ENCODE results near the gene LIN37.

The LIN37 gene

DNA sequence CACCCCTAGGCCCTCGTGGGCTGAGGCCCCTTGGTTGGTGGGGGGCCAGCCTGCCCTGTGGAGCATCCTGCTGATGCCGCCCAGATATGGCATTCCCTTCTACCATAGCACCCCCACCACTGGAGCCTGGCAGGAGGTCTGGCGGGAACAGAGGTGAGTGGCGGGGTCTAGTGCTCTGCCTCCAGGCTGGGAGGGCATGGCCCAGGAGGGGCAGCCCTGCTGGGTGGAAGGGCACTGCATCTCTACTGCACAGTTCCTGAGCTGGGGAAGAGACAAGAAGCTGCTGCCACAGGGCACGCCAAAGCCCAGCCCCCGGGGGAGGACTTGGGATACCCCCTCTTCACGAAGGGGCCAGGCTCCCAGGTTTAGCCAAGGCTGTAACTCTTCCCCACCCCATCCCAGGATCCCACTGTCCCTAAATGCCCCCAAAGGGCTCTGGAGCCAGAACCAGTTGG is 33.0 kb upstream of the LIN37 start:
- peaks cover 16% of the 10 kb centered on the region for H3K4me1 ChIP-seq (ENCODE audit: control insufficient read depth, insufficient read depth, low read length)
- no peaks in the 10 kb centered on the region for H3K27me3 ChIP-seq (ENCODE audit: control insufficient read depth, insufficient read depth, low read length)
- peaks cover 7% of the 10 kb centered on the region for H3K36me3 ChIP-seq (ENCODE audit: control insufficient read depth, insufficient read depth, low read length)
- H3K27ac ChIP-seq (ENCODE audit: low read depth, low read length): no peak overlapping the region
- H3K9ac ChIP-seq (ENCODE audit: low read length): no peak overlapping the region
- H3K4me3 ChIP-seq (ENCODE audit: low read length): peak overlapping the region; percentile 90

DNA sequence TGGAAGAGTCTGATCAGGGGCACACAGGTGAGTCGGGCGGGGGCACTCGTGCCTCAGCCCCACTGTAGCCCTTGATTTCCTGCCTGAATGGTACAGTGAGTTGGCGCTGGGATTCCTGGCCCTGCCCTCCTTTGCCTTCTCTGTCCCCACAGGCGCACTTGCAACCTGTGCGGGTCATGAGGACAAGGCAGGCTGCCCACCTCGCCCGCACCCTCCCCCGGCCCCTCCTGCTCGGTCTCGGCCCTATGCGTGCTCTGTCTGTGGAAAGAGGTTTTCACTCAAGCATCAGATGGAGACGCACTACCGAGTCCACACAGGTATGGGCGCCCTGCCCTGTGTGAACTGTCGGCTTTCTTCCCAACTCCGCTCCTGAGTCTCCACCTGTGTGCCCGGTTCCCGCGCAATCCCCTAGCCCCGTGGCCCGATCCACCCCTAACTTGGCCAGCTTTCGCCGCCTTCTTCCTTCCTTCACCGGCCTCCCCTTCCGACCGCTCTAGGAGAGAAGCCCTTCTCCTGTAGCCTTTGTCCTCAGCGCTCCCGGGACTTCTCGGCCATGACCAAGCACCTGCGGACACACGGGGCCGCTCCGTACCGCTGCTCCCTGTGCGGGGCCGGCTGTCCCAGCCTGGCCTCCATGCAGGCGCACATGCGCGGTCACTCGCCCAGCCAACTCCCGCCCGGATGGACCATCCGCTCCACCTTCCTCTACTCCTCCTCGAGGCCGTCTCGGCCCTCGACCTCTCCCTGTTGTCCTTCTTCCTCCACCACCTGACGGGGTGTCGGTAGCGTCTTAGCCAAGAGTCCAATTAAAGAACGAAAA is 32.2 kb upstream of the LIN37 start:
- Histone ChIP-seq H3K4me1 (ENCODE audit: control insufficient read depth, insufficient read depth, low read length) (peaks cover 16% of the 10 kb centered on the region), H3K27me3 (ENCODE audit: control insufficient read depth, insufficient read depth, low read length) (no peaks in the 10 kb centered on the region), H3K27ac (ENCODE audit: low read depth, low read length) (peak overlapping the region; percentile 86), H3K36me3 (ENCODE audit: control insufficient read depth, insufficient read depth, low read length) (peaks cover 7% of the 10 kb centered on the region), H3K9ac (ENCODE audit: low read length) (peak overlapping the region; percentile 74), H3K4me3 (ENCODE audit: low read length) (peak overlapping the region; percentile 90)

GRCh38 chr19:35716801-35717664 is 31.3 kb upstream of the LIN37 start:
- Histone ChIP-seq H3K9ac (ENCODE audit: low read length) (peak overlapping the region; percentile 74), H3K36me3 (ENCODE audit: control insufficient read depth, insufficient read depth, low read length) (peaks cover 12% of the 10 kb centered on the region), H3K27ac (ENCODE audit: low read depth, low read length) (peak overlapping the region; percentile 86), H3K4me3 (ENCODE audit: low read length) (peak overlapping the region; percentile 90), H3K27me3 (ENCODE audit: control insufficient read depth, insufficient read depth, low read length) (no peaks in the 10 kb centered on the region), H3K4me1 (ENCODE audit: control insufficient read depth, insufficient read depth, low read length) (peaks cover 16% of the 10 kb centered on the region)

DNA sequence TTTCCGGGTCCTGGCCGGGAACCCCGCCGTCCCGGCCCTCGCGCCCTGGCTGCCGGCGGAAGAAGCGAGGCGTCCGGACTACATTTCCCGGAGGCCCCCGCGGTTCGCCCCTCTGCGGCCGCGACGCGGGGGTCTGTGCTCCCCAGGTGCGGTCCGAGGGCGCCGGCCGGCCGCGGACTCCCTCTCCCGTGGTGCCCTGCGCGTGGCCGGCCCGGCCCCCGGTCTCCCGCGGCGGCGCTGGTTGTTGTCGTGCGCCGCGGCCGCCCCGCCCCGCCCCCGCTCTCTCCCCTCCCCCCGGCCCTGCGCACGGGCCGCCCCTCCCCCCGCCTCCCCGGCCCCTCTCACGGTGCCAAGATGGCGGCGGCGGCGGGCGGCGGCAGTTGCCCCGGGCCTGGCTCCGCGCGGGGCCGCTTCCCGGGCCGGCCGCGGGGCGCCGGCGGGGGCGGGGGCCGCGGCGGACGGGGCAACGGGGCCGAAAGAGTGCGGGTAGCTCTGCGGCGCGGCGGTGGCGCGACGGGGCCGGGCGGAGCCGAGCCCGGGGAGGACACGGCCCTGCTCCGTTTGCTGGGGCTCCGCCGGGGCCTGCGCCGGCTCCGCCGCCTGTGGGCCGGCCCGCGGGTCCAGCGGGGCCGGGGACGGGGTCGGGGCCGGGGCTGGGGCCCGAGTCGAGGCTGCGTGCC is 30.6 kb upstream of the LIN37 start, which contains the start of gene KMT2B:
TSS of gene KMT2B (plus strand) at position 339 of the 680 bp plus-strand sequence. CDS start at position 355, 16 bp downstream.
- H3K4me1 ChIP-seq (ENCODE audit: control insufficient read depth, insufficient read depth, low read length): peaks cover 16% of the 10 kb centered on the region
- H3K36me3 ChIP-seq (ENCODE audit: control insufficient read depth, insufficient read depth, low read length): peaks cover 19% of the 10 kb centered on the region
- peak within 1 kb of the TSS; percentile 86 for H3K27ac ChIP-seq (ENCODE audit: low read depth, low read length)
- no peaks in the 10 kb centered on the region for H3K27me3 ChIP-seq (ENCODE audit: control insufficient read depth, insufficient read depth, low read length)
- peak within 1 kb of the TSS; percentile 90 for H3K9ac ChIP-seq (ENCODE audit: low read length)
- H3K4me3 ChIP-seq (ENCODE audit: low read length): peak within 1 kb of the TSS; percentile 92

DNA sequence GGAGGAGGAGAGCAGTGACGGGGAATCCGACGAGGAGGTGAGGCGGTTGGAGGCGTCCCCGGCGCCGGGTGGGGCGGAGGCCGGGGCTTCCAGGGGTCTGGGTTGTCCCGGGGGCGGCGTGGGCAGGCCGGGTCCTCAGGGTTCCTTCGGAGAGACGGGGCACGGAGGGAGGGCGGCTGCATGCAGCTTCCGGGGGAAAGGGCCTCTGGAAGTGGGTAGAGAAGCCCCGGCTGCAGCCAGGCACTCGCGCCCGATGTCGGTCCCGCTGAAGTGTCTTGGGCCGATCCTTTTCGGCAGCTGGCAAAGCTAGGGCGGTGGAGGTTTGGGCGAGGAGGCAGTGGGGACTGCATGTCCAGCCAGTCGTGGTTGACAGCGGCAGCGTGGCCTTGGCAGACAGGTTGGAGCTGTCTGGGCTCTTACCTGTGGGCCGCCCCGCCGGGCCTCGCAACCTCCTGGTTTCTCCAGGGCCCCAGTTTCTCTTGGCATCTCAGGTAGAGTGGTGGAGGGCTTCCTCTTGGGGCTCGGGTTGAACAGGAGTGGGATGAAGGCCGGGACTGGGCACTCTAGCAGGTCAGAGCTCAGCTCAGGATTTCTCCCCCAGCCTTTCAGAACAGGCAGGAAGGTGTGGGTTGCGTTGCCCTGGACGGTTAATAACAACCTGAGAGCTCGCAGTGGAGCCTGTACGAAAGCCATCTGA is 29.9 kb upstream of the LIN37 start:
- H3K27me3 ChIP-seq (ENCODE audit: control insufficient read depth, insufficient read depth, low read length): no peaks in the 10 kb centered on the region
- H3K36me3 ChIP-seq (ENCODE audit: control insufficient read depth, insufficient read depth, low read length): peaks cover 26% of the 10 kb centered on the region
- peak overlapping the region; percentile 92 for H3K4me3 ChIP-seq (ENCODE audit: low read length)
- peak overlapping the region; percentile 68 for H3K27ac ChIP-seq (ENCODE audit: low read depth, low read length)
- peak overlapping the region; percentile 90 for H3K9ac ChIP-seq (ENCODE audit: low read length)
- peaks cover 16% of the 10 kb centered on the region for H3K4me1 ChIP-seq (ENCODE audit: control insufficient read depth, insufficient read depth, low read length)

GRCh38 chr19:35719402-35720162 is 28.8 kb upstream of the LIN37 start:
- no peak overlapping the region for H3K27ac ChIP-seq (ENCODE audit: low read depth, low read length)
- peaks cover 16% of the 10 kb centered on the region for H3K4me1 ChIP-seq (ENCODE audit: control insufficient read depth, insufficient read depth, low read length)
- H3K36me3 ChIP-seq (ENCODE audit: control insufficient read depth, insufficient read depth, low read length): peaks cover 35% of the 10 kb centered on the region
- peak overlapping the region; percentile 92 for H3K4me3 ChIP-seq (ENCODE audit: low read length)
- H3K27me3 ChIP-seq (ENCODE audit: control insufficient read depth, insufficient read depth, low read length): no peaks in the 10 kb centered on the region
- no peak overlapping the region for H3K9ac ChIP-seq (ENCODE audit: low read length)

DNA sequence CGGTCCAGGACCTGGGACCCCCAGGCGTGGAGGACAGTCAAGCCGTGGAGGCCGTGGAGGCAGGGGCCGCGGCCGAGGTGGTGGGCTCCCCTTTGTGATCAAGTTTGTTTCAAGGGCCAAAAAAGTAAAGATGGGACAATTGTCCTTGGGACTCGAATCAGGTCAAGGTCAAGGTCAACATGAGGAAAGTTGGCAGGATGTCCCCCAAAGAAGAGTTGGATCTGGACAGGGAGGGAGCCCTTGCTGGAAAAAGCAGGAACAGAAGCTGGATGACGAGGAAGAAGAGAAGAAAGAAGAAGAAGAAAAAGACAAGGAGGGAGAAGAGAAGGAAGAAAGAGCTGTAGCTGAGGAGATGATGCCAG is 28.2 kb upstream of the LIN37 start:
- no peaks in the 10 kb centered on the region for H3K27me3 ChIP-seq (ENCODE audit: control insufficient read depth, insufficient read depth, low read length)
- peaks cover 40% of the 10 kb centered on the region for H3K36me3 ChIP-seq (ENCODE audit: control insufficient read depth, insufficient read depth, low read length)
- H3K4me3 ChIP-seq (ENCODE audit: low read length): no peak overlapping the region
- no peak overlapping the region for H3K9ac ChIP-seq (ENCODE audit: low read length)
- no peak overlapping the region for H3K27ac ChIP-seq (ENCODE audit: low read depth, low read length)
- peaks cover 16% of the 10 kb centered on the region for H3K4me1 ChIP-seq (ENCODE audit: control insufficient read depth, insufficient read depth, low read length)

DNA sequence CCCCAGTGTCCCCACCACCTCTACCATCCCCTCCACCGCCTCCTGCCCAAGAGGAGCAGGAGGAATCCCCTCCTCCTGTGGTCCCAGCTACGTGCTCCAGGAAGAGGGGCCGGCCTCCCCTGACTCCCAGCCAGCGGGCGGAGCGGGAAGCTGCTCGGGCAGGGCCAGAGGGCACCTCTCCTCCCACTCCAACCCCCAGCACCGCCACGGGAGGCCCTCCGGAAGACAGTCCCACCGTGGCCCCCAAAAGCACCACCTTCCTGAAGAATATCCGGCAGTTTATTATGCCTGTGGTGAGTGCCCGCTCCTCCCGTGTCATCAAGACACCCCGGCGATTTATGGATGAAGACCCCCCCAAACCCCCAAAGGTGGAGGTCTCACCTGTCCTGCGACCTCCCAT is 27.7 kb upstream of the LIN37 start:
- Histone ChIP-seq H3K9ac (ENCODE audit: low read length) (no peak overlapping the region), H3K27ac (ENCODE audit: low read depth, low read length) (no peak overlapping the region), H3K4me3 (ENCODE audit: low read length) (no peak overlapping the region), H3K27me3 (ENCODE audit: control insufficient read depth, insufficient read depth, low read length) (no peaks in the 10 kb centered on the region), H3K4me1 (ENCODE audit: control insufficient read depth, insufficient read depth, low read length) (peaks cover 15% of the 10 kb centered on the region), H3K36me3 (ENCODE audit: control insufficient read depth, insufficient read depth, low read length) (peaks cover 45% of the 10 kb centered on the region)

DNA sequence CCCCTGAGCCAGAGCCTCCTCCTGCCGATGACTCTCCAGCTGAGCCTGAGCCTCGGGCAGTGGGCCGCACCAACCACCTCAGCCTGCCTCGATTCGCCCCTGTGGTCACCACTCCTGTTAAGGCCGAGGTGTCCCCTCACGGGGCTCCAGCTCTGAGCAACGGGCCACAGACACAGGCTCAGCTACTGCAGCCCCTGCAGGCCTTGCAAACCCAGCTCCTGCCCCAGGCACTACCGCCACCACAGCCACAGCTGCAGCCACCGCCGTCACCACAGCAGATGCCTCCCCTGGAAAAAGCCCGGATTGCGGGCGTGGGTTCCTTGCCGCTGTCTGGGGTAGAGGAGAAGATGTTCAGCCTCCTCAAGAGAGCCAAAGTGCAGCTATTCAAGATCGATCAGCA is 27.0 kb upstream of the LIN37 start:
- Histone ChIP-seq H3K27ac (ENCODE audit: low read depth, low read length) (no peak overlapping the region), H3K4me3 (ENCODE audit: low read length) (no peak overlapping the region), H3K4me1 (ENCODE audit: control insufficient read depth, insufficient read depth, low read length) (peaks cover 9% of the 10 kb centered on the region), H3K36me3 (ENCODE audit: control insufficient read depth, insufficient read depth, low read length) (peaks cover 48% of the 10 kb centered on the region), H3K27me3 (ENCODE audit: control insufficient read depth, insufficient read depth, low read length) (no peaks in the 10 kb centered on the region), H3K9ac (ENCODE audit: low read length) (no peak overlapping the region)

GRCh38 chr19:35722461-35722860 is 25.9 kb upstream of the LIN37 start:
- peaks cover 9% of the 10 kb centered on the region for H3K4me1 ChIP-seq (ENCODE audit: control insufficient read depth, insufficient read depth, low read length)
- peaks cover 56% of the 10 kb centered on the region for H3K36me3 ChIP-seq (ENCODE audit: control insufficient read depth, insufficient read depth, low read length)
- no peak overlapping the region for H3K27ac ChIP-seq (ENCODE audit: low read depth, low read length)
- H3K4me3 ChIP-seq (ENCODE audit: low read length): no peak overlapping the region
- no peaks in the 10 kb centered on the region for H3K27me3 ChIP-seq (ENCODE audit: control insufficient read depth, insufficient read depth, low read length)
- no peak overlapping the region for H3K9ac ChIP-seq (ENCODE audit: low read length)

GRCh38 chr19:35722897-35723296 is 25.5 kb upstream of the LIN37 start:
- no peak overlapping the region for H3K4me3 ChIP-seq (ENCODE audit: low read length)
- H3K36me3 ChIP-seq (ENCODE audit: control insufficient read depth, insufficient read depth, low read length): peaks cover 60% of the 10 kb centered on the region
- H3K27ac ChIP-seq (ENCODE audit: low read depth, low read length): no peak overlapping the region
- H3K27me3 ChIP-seq (ENCODE audit: control insufficient read depth, insufficient read depth, low read length): no peaks in the 10 kb centered on the region
- H3K4me1 ChIP-seq (ENCODE audit: control insufficient read depth, insufficient read depth, low read length): peaks cover 9% of the 10 kb centered on the region
- no peak overlapping the region for H3K9ac ChIP-seq (ENCODE audit: low read length)

Measured in rectal smooth muscle tissue (tissue), 1 donor.